ENCODE measurements around the gene C8A.

Gene C8A

DNA sequence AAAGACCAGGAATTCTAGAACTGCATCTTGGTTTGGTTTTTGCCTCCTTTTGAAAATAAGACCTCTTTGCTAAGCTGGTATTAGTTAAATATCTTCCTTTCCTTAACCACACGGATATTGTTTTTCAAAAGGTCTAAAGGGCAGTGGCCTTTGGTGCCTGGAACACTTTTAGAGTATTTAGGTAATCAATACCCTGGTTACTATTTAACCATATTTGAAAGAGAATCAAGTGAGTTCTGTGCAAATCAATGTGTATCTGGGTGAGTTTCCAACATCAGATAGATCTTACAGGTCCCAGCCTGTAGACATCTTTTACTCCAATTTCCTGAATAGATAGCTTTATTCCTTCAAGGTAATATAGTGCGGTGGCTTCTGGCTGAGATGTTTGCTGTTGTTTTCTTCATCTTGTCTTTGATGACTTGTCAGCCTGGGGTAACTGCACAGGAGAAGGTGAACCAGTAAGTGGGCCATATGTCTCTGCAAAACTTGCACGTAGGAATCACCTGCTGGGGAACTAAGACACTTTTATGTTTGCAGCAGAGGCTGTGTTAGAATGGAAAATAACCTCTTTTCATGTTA lies at the start of gene C8A:
Gene C8A (plus strand): TSS at position 277 of the 579 bp plus-strand sequence. CDS start 105 bp downstream, at position 382.
- no peak for DNase-seq

DNA sequence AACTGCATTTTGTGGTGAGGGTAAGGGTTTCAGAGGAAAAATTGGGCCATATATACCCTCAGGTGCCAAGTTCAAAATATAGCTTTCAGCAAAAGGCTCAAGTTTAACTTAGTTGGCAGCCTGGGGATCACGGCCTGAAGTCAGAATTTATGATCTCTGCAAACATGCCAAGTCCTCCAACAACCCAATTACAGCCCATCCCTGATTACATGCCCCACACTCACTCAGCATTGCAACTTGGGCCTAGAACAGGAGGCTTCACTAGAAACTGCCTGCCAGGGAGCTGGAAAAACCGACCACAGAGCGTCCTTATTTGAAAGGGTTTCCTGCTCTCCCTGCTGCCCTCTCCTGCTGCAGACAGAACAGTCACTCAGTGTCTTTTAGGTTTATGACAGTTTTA lies 47.8 kb upstream of the C8A start:
- no peak for DNase-seq

DNA sequence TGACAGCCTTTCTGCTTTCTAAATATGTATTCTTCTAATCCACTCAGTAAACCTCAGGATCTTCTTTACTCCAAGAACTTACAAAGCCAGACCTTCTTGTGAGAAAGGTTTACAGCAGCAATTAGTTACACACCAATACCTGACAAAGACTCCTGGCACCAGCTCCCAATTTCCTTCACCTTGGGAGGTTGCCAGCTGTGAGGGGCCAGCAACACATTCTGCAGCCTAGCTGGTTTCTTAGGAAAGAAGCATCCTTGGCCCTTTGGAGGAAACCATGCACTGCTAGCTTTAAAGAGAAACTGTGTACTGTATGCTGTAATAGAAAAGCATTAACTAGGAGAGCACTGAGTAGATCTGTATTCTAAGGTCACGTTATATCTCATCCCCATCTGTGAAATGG lies 46.2 kb upstream of the C8A start:
- no peak for DNase-seq

DNA sequence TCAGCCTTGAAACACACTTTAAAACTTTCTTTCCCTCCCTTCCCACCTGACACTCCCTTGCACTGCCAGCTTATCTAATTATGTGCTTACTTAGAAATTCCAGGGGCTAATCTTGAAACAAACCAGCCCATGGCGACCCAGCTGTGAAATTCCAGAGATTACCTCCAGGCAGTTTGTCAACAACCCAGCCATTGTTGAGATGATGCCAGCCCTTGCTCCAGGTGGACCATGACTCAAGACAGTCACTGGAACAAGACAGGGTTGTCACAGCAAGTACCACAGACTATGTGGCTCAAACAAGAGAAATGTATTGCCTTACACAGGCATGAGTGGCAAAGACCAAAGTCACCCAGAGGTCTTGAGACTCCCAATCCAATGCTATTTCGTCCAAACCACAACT lies 43.3 kb upstream of the C8A start:
- DNase-seq, result no peak

DNA sequence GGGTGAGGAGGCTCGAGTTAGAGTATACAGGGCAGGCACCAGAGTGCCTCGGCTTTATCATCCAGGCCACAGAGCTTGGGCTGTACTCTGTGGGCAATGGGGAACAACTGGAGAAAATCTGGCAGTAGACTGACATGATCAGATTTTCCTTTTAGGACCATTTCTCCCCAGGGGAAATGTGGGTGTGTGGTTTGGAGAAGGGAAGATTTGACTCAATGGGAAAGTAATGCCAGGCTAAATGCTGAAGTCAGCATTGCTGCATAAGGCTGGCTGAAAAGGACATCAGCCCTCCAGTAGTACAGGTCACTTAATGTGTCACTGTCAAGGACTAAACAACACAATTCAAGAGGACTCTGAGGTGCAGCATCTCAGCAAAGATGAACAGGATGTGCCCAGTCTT lies 40.4 kb upstream of the C8A start:
- no peak for DNase-seq

DNA sequence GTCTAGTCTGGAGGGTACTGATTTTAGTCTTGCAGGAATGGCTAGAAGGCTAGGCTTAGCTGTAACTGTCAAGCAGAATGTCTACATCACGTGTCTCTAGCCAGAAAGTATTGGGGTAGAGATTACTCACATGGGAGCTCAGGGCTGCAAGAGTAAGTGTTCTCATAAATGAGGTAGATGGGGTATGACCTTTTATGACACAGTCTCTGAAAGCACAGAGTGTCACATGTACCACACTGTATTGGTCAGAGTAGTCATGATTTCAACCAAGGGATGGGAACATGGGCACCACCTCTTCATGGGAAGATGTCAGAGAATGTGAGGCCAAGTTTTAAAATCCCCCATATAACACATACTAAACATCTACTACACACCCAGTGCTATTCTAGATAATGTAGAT lies 38.3 kb upstream of the C8A start:
- no peak for DNase-seq

DNA sequence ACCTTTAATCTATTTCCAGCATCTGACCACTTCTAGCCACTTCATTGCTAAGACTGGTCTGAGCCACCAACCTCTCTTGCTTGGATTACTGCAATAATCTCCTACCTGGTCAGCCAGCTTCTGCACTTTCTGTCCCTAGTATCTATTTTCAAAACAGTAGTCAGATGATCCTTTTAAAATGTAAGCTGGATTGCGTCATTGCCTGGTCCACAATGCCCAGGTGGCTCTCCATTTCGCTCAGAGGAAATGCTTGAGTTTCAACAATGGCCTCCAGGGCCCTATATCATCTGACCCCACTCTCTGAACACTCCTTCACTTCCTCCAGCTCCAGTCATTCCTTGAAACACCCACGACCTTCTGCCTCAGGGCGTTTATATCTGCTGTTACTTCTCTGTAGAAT lies 37.7 kb upstream of the C8A start:
- no peak for DNase-seq

DNA sequence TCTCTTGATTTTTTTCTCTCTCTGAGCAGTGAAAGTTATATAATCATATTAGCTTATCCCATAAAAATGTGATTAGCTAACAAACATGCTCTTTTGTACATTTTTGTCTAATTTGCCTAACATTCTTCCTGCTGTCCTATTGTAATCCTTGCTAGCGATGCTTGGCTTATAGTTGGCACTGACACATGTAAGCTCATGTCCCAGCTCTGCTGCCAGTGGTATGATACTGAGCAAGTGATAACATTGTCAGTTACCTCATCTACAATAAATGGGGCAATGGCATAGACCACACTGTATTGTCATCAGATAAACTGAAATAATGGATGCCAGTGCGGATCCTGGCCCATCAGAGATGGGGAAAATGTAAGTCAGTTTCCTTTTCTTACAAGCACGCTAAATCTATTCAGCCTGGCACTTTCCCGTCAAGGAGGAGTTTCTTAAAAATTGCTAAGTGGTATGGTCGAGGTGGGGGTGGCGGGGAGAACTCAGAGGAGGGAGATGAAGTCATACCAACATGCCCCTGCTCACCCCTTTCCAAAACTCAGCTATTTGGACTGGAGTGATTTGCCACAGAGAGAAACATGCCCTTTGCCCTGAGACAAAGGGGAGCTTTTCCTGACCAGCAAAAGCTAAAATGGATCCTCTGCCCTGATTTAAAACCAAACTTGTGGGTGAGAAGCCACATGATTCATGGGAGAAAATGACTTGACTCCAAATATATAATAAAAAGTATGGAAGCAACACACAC lies 36.7 kb upstream of the C8A start:
- DNase-seq, result no peak

DNA sequence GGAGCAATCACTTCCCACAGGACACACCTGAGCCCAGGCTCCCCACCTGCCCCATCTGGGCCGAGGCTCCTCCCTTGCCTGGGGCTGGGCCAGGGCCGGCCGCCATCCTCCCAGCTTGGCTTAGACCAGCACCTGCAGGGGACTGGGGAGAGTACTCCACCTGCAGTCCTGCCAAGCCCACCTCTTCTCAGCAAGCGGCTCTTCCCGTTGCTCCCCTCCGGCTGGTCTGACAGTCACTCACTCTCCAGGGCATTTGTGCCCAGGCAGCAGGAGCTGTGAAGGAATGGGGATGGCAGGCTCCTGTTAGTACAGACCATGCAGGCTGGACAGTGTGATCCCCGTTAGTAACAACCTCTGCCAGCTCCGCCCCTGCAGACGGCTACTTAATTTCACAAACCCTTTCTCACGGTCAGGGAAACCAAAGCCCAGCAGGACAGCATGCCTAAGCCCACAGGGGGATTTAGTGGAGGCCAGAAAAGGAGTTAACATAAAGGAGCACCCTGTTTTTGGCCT lies 35.2 kb upstream of the C8A start, which contains the start of gene FYB2:
Gene FYB2 (minus strand): TSS at position 18 of the 513 bp plus-strand sequence. CDS start 114 bp downstream, outside the sequence.
- DNase-seq, result no peak

DNA sequence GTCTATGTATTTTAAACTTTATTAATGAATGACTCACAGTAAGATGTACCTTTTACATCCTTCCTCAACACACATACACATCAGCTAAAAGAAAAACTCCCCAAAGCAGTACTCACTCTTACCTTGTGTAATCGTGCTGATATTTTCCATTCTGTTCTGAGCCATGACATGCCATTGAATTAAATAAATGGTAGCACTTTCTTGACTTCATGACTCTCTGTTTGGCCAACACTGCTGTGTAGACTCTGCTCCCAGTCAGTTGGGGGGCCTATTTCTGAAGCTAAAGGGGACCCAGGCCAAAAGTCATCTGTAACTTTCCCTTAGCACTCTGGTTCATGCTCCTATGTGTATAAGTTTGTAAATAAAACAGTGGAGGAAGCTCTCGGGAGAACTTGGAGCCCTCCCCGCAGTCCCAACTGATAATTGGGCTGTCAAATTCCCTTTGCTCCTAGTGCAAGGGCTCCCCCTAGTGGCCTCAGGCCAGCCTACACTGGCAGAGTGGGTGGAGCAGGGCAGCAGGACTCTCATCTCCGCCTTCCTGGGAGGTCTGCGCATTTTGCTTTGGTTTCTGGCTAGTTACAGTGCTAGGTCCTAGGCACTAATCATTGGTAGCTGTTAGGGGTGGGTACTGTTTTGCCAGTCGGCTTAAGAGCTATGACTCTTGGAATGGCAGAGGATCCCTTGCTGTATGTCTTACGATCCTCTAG lies 33.7 kb upstream of the C8A start:
- DNase-seq, result peak; percentile 27

DNA sequence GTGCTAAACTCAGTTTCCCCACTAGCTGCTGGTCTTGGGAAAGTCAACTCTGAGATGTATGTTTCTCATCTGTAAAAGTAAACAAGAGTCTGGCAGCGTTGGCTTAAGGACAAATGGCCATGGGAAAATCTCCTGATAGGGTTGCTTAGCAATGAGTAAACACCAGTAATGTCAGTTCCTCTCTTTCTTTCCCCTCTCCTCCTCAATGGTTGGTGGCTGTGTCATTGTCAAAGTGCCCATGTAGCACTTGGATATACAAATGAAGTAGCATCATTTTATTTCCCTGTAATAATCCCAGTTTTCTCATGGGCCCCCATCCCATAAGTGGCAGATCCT lies 33.2 kb upstream of the C8A start:
- DNase-seq, result no peak

DNA sequence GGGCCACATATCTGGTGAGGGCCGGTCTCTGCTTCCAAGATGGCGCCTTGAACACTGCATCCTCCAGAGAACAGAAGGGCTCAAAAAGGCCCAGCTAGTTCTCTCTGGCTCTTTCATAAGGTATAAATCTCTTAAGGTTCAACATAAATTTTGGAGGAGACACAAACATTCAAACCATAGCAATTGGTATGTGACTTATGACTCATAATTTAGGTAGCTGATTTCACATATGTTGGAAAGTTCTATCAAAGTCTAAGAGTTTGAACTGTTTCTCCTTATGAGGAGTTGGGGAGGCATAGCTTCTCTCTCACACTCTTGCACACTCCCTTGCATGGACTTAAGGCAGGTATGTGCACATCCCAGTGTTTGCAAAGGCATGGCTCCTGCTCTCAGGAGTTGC lies 30.3 kb upstream of the C8A start:
- no peak for DNase-seq

DNA sequence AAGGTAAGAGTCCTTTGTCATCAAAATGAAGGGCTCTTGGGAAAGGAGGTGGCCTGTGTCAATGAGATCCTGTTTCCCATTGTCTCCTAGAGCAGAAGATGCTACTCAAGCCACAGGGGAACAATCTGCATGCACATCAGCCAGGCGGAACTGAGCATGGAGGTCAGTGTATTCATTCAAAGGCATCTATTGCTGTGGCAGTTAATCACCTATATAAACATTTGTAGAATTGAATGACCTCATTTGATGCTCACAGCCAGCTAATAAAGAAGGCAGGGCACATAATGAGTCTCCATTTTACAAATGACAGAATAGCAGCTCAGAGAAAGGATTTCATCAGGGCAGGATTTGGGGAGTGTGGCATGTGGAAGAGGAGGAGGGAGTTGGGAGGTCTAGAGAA lies 29.7 kb upstream of the C8A start:
- no peak for DNase-seq

DNA sequence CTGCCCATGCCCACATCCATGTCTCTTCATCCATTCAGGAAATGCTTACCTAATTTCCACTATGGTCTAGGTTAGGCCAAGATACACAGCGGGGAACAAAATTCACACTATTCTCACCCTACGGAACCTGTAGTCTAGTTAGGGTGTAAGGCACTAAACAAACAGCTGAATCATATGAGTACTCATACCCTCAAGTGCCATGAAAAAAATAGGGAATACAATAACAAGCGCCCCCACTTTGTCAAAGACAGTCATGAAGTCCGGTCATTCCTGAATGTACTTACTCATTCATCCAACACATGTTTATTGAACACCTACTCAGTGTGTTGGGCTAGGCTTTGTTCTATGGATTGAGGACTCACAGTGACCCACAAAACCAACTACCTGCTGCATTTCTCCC lies 29.2 kb upstream of the C8A start:
- no peak for DNase-seq

DNA sequence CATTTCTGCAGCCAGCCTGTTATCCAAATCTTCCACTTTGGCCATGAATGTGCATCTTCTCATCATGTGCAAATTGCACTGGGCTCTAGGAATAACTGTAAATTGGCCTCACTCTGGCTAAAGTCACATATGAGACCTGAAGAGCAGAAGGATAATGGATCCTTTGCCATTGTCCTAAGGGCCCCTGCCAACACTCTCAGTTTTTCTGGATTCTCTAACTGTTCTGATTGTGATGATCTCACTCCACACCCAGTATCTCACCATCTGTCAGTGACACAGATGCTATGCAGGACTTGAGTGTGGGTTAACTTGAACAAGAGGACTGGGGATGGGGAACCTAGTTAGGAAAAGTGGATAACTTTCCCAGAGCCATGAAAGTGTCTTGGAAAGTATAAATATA lies 26.9 kb upstream of the C8A start:
- no peak for DNase-seq

DNA sequence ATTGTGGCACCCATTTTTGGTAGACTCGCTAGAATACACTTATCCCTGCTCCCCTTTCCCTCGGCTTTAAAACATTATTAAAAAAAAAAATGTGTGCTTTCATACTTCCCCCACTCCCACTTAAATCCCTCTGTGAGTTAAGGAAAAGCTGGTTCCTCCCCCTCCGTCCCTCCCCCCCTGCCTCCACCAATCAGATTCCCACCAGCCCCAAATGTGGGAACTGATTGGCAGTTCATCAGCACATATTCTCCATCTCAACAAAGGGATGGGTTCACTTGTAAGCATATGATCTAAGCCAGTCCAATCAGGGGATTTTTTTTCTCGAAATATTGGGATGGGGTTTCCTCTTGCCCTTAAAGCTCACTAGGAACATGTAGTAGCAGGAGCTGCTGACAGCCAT lies 24.5 kb upstream of the C8A start:
- no peak for DNase-seq

DNA sequence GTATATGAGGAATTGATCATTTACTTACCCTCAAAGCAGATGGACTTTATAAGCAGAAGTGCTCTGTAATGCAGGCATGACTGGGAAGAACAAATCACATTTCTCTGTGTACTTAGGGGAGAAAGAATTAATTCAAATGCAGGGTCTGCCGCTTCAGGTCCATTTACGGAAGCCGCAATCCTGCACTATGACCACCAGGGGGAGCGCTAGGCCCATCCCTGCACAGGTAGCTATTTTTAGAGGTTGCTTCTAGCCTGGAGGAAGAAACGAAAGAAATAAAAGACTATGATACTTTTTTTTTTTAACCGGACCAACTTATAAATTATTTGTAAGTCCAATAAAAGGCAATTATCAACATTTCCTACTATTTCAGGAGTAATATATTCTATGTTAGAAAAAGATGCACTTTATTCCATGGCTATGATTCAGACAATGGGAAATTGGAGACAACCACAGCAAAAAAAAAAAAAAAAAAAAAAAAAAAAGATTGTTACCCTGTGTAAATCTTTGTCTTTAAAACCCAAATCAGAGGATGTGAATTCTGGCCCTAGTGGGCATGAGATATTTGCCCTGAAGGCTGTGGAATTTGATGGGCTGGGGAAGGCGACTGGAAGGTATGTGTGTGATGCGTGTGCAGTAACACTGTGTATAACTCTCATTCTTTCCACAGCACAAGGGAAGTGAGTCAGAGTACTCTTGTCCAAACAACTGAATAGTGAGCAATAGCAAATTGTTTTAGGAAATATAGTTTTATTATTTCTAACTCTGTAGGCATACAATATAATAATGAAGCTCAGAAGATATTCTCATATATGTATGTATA lies 22.5 kb upstream of the C8A start:
- DNase-seq, result peak; percentile 44

DNA sequence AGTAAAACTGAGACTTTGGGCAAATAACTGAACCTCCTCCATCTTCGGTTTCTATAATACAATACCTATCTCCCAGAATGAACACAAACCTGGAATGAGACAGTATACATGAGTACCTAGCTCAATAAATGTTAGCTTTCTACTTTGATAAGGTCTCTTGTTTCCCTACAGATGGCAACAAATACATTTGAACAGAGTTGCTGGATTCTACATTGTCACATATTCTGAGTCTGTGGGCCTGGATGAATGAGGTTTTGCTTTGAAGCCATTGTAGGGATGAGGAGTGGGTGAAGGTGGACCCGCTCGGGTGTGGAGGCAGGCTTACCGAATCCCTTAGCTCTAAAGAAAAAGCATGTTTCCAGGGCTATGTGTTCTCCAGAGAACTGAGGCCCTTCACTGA lies 21.5 kb upstream of the C8A start:
- no peak for DNase-seq

DNA sequence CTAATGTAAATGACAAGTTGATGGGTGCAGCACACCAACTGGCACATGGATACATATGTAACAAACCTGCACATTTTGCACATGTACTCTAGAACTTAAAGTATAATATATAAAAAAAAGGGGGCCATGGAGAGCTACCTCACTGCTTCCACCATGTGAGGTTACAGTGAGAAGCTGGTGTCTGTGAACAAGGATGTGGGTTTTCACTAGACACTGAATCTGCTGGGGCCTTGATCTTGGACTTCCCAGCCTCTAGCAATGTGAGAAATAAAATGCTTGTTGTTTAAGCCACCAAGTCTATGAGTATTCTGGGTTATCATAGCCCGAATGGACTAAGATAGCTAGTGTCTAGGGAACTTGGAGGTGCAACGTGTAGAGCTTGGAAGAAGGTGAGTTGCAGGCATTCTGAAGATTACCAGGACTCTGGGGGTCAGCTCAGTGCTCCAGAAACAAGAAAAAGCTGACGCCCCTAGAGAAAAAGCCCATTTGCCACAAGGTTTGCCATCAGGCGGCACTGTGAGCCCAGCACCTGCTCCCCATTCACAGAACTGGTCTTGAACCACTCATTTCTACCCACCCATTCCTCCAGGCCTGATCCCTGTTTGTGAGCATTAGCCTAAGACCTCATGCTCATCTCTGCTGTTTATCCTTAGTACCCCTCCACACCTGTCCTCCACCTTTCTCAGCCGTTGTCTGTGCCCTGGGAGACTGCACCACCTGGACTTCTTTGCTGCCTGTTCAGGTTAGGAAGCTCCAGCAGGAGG lies 20.3 kb upstream of the C8A start:
- DNase-seq, result no peak

DNA sequence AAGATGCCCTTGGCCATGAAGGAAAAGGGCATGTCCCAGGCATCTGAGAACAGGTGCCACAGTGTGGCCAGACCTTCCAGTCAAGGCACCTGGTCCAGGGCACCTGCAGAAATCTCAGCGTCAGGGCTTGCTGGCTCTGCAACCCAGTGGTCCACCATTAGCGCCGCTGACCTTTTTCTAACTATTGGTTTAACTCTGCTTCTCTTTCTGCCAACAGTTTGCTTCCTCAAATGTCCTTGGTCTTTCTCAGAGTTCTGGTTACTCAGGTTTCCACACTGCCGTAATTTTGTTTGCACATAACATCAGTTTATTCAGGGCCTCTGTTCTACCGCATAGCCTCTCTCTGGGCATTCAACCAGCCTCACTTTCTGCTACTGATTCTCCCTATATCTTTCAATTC lies 18.9 kb upstream of the C8A start:
- no peak for DNase-seq

DNA sequence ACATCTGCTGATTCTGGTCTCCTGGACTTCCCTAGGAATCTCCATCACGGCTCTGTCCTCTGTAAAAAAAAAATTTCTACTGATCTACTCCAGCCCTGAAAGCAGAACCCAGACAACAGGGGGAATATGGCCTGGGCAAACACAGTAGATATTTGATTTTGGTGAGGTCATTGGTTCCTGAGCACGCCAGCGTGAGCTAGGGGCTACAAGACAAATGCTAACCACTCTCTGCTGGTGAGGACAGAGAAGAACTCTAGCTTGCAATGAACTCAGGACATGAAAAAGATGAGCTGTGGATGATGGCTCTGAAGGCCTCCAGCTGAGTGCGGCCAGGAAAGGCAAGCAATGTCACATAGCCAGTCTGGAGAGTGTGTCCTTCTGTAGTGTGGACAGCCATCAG lies 18.2 kb upstream of the C8A start:
- no peak for DNase-seq

DNA sequence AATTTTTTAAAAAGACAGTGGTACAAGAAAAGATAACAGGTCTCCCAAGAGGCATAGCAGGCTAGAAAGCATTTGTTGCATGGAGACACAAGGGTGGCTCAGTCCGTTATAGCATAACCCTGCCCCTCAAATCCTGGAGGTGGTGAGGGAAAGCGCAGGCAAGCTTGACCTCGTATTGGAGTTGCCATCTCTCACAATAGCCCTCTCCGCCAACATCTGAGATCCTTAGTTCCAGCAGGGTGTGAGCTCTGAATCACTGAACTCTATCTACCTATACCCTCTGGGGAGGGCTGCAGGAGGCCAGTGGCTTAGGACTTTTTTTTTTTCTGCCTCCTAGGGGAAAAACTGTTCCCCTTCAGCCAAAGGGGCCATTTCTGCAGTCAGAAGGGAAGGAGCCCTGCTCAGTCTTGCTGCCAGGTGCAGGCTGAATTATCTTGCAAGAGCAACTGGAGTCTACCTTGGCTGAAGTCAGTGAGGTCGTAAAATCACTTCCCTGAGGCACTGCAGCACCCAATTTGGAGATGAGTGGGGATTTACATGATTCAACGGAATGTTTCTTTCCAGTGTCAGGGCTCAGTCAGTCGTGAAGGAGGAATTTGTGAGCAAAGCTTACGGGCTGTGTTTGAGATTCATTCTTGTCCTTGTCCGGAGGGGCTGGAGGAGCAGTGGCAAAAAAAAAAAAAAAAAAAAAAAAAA lies 17.2 kb upstream of the C8A start:
- no peak for DNase-seq

Measured in activated CD4-positive, alpha-beta T cell treated with anti-CD3 and anti-CD28 coated beads for 1 hour (primary cell).